Coronary artery (tissue), 2 donors: ENCODE results near the gene RNU5B-1.

Experiments
- DNase-seq: peaks from one replicate; pipeline ENCODE4 v3.0.0-alpha.2; 2017; ENCODE audit warnings: low spot score
- H3K27ac ChIP-seq, 2 donors: fragments of 200-600 bp; sonication (generic); one replicate each; pipeline ENCODE4 v1.5.1; 2016 to 2019
- H3K4me3 ChIP-seq: fragments of 200-600 bp; sonication (generic); 2 replicates; pipeline ENCODE4 v1.5.1; 2016; ENCODE audit warnings: mild to moderate bottlenecking, moderate library complexity
- TF ChIP-seq, protein P1 (sequence below): fragments of 200-600 bp; sonication (generic); IDR thresholded peaks from one replicate; pipeline ENCODE4 v1.5.1; 2019; ENCODE audit warnings: antibody characterized with exemption

RNU5B-1 gene

DNA sequence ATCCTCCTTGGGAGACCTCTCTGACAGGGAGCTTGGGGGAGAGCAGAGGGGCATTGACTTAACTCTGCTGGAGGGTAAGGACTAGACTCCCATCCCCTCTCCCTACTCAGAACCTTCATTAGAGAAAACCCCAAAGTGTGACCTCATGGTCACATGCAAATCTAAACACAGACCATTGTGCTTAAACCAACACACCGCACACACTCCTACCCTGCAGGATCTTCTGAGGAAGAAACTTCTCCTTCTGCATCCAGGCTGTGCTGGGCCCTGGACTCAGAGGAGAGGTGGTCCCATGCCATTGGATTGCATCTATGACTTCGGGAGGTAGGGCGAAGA, 17.0 kb upstream of the RNU5B-1 start:
- Histone ChIP-seq H3K27ac (peak overlapping the region; percentile 76 to 95), H3K4me3 (peak overlapping the region; percentile 94)
- TF ChIP-seq, protein P1, sequence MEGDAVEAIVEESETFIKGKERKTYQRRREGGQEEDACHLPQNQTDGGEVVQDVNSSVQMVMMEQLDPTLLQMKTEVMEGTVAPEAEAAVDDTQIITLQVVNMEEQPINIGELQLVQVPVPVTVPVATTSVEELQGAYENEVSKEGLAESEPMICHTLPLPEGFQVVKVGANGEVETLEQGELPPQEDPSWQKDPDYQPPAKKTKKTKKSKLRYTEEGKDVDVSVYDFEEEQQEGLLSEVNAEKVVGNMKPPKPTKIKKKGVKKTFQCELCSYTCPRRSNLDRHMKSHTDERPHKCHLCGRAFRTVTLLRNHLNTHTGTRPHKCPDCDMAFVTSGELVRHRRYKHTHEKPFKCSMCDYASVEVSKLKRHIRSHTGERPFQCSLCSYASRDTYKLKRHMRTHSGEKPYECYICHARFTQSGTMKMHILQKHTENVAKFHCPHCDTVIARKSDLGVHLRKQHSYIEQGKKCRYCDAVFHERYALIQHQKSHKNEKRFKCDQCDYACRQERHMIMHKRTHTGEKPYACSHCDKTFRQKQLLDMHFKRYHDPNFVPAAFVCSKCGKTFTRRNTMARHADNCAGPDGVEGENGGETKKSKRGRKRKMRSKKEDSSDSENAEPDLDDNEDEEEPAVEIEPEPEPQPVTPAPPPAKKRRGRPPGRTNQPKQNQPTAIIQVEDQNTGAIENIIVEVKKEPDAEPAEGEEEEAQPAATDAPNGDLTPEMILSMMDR = no peak
- no peak for DNase-seq

DNA sequence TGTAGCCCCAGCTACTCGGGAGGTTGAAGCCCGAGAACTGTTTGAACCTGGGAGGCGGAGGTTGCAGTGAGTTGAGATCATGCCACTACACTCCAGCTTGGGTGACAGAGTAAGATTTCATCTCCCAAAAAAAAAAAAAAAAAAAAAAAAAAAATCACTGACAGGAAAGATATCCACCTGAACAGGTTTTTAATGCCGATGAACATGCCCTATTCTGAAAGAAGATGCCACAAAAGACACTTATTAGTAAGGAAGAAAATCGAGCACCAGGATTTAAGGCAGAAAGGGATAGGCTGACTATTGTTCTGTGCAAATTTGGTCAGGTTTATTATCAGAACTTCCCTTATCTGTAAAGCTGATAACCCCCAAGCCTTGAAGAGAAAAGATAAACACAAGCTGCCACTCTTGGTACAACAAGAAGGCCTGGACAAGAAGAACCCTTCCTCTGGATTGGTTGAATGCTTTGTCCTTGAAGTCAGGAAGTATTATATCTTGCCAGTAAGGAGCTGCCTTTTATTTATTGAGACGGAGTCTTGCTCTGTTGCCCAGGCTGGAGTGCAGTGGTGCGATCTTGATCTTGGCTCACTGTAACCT, 15.1 kb upstream of the RNU5B-1 start:
- H3K4me3 ChIP-seq = no peak overlapping the region
- TF ChIP-seq, protein P1 = no peak
- H3K27ac ChIP-seq = no peak overlapping the region
- DNase-seq = no peak

DNA sequence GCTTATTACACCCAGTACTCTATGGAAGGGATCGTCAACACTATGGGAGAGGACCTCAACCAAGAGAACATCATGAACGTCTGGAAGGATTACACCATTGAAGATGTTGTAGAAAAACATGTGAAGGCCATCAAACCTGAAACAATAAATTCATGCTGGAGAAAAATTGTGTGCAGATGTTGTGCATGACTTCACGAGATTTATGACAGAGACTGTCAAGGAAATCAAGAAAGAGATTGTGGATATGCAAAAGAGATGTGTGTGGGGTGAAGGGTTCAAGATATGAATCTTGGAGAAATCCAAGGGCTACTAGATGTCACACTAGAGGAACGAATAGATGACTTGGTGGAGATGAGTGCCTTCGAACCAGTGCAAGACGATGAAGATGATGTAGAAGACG, 14.2 kb upstream of the RNU5B-1 start:
- TF ChIP-seq, protein P1 = no peak
- DNase-seq = no peak
- H3K4me3 ChIP-seq = no peak overlapping the region
- no peak overlapping the region for H3K27ac ChIP-seq

DNA sequence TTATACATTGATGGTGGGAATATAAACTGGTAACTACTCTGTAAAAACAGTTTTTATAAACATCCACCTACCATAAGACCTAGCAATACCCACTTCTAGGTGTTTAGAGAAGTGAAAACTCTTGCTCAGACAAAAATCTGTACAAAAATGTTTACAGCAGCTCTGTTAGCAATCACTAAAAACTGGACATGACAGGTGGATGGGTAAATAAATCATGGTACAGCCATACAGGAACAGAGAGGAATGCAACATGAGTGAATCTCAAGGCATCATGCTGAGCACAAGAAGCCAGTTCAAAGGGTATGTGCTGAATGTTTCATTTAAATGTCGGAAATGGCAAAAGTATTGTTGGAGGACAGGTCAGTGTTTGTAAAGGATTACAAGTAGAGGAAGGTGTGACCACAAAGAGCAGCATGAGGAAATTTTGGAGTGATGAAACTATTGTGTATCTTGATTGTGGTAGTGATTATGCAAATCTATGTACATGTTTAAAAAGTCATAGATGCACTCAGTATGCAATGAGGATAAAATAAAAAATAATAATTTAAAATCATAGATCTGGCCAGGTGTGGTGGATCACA, 11.4 kb upstream of the RNU5B-1 start:
- no peak overlapping the region for H3K4me3 ChIP-seq
- DNase-seq = no peak
- TF ChIP-seq, protein P1 = no peak
- H3K27ac ChIP-seq = no peak overlapping the region

DNA sequence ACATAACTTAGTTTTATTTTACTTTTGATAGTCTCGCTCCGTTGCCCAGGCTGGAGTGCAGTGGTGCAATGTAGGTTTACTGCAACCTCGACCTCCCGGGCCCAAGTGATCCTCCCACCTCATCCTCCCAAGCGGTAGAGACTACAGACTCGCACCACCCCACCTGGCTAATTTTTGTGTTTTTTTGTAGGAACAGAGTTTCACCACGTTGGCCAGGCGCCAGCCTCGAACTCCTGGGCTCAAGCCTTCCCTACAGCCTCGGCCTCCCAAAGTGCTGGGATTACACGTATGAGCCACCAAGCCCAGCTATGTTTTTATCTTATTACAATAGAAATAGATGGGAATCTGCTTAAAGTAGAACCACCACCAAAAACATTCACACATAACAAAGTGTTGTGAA, 5.7 kb upstream of the RNU5B-1 start:
- Histone ChIP-seq H3K27ac (no peak overlapping the region), H3K4me3 (no peak overlapping the region)
- no peak for DNase-seq
- TF ChIP-seq, protein P1 = no peak

DNA sequence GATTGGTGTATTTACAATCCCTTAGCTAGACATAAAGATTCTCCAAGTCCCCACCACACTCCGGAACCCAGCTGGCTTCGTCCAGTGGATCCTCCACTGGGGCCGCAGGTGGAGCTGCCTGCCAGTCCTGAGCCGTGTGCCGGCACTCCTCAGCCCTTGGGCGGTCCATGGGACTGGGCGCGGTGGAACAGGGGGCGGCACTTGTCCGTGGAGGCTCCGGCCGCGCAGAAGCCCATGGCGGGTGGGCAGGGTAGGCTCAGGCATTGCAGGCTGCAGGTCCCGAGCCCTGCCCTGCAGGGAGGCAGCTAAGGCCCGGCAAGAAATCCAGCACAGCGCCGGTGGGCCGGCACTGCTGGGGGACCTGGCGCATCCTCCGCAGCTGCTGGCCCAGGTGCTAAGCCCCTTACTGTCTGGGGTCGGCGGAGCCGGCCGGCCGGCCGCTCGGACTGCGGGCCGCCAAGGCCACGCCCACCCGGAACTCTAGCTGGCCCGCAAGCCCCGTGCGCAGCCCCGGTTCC, 3.5 kb upstream of the RNU5B-1 start:
- DNase-seq = no peak
- TF ChIP-seq, protein P1 = no peak
- H3K4me3 ChIP-seq = no peak overlapping the region
- no peak overlapping the region for H3K27ac ChIP-seq

DNA sequence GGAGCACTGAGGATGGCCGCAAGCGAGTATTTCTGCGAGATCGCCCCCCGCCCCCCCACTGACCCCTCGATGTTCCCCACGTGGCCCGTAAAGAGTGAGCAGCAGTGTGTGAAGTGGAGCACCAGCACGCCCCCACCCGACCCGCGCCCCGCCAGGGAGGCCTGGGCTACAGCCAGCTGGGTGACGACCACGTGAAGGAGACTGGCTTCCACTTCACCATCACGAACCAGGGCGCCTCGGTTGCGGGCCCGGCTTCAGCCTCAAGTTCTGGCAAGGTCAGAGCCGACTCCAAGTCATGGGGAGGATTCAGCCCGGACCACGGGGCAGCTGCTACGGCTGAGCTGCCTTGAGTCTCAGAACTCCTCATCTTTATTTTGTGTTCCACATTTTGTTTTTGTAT, 2.4 kb upstream of the RNU5B-1 start:
- DNase-seq = no peak
- TF ChIP-seq, protein P1 = no peak
- Histone ChIP-seq H3K4me3 (no peak overlapping the region), H3K27ac (no peak overlapping the region)
